GM18502 (cell line): ENCODE measurements around the gene CDHR5.
"Not testable (repeated sequence)": the region's sequence is repeated elsewhere in the genome, so short reads cannot be mapped to it uniquely, and the experiment has no call there.

Source experiments
- ATAC-seq: cut with Tn5 transposase; IDR thresholded peaks from one replicate; pipeline ENCODE4 v1.9.1; 2021; ENCODE audit warnings: mild to moderate bottlenecking; ENCODE audit not compliant: unreplicated experiment, poor library complexity

Gene CDHR5

GRCh38 chr11:624705-625635 lies at the start of gene CDHR5:
Gene CDHR5 (minus strand): TSS chr11:624955. CDS start chr11:624902, 53 bp downstream.
- no peak for ATAC-seq

- no peak for ATAC-seq
Observed at GRCh38 chr11:674406-674805, 49.7 kb upstream of the CDHR5 start.

- ATAC-seq: no peak
Observed at GRCh38 chr11:673866-674265, 49.1 kb upstream of the CDHR5 start.

GRCh38 chr11:665704-666281 lies 41.0 kb upstream of the CDHR5 start:
- no peak for ATAC-seq

- ATAC-seq: no peak
Observed at GRCh38 chr11:665062-665703, 40.4 kb upstream of the CDHR5 start.

GRCh38 chr11:662689-663274 lies 38.0 kb upstream of the CDHR5 start:
- ATAC-seq: no peak

- no peak for ATAC-seq
Observed at GRCh38 chr11:660681-661444, 36.1 kb upstream of the CDHR5 start.

- no peak for ATAC-seq
Observed at GRCh38 chr11:660281-660680, 35.5 kb upstream of the CDHR5 start.

GRCh38 chr11:659532-660085 lies 34.9 kb upstream of the CDHR5 start:
- no peak for ATAC-seq

- no peak for ATAC-seq
Observed at GRCh38 chr11:657691-658126, 33.0 kb upstream of the CDHR5 start.

- no peak for ATAC-seq
Observed at GRCh38 chr11:656866-657265, 32.1 kb upstream of the CDHR5 start.

- ATAC-seq: no peak
Observed at GRCh38 chr11:656426-656825, 31.7 kb upstream of the CDHR5 start.

GRCh38 chr11:655036-655726 lies 30.4 kb upstream of the CDHR5 start:
- no peak for ATAC-seq

- ATAC-seq: not testable (repeated sequence)
Observed at GRCh38 chr11:654444-654843, 29.7 kb upstream of the CDHR5 start.

GRCh38 chr11:653837-654236 lies 29.1 kb upstream of the CDHR5 start:
- ATAC-seq: no peak

GRCh38 chr11:653136-653535 lies 28.4 kb upstream of the CDHR5 start:
- not testable (repeated sequence) for ATAC-seq

- ATAC-seq: no peak
Observed at GRCh38 chr11:650482-650881, 25.7 kb upstream of the CDHR5 start.

GRCh38 chr11:647672-648158 lies 23.0 kb upstream of the CDHR5 start:
- ATAC-seq: not testable (repeated sequence)

GRCh38 chr11:646214-646613 lies 21.5 kb upstream of the CDHR5 start:
- no peak for ATAC-seq
